ENCODE results near the gene ODR4.

DNA sequence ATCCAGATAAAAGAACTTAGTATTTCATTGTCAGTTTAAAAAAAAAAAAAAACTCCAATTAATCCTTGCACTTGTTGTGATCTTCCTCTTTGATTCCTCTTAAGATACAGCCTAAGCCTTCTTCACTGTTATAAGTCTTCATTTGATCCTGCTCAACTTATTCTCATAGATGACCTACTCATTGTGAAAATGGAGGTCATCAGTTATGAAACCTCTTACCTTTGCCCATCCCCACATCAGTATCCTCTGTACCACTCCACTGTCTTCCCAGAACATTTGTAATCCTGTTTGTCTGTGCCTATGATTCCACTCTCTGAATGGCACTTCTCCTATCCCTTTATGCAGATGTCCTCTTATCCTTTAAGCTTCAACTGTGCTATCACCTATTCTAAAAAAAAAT, 28.0 kb downstream of the ODR4 start:
- TF ChIP-seq EZH2 (IDR thresholded peaks at IDR 0.05) (no peak), POLR2AphosphoS5 (IDR thresholded peaks at IDR 0.05; ENCODE audit: borderline replicate concordance, low read depth, low read length) (no peak), FOXP2 (optimal IDR thresholded peaks at IDR 0.05; ENCODE audit: control extremely low read depth, extremely low read length, insufficient read depth) (no peak)
